ENCODE measurements around the gene ME2.

DNA sequence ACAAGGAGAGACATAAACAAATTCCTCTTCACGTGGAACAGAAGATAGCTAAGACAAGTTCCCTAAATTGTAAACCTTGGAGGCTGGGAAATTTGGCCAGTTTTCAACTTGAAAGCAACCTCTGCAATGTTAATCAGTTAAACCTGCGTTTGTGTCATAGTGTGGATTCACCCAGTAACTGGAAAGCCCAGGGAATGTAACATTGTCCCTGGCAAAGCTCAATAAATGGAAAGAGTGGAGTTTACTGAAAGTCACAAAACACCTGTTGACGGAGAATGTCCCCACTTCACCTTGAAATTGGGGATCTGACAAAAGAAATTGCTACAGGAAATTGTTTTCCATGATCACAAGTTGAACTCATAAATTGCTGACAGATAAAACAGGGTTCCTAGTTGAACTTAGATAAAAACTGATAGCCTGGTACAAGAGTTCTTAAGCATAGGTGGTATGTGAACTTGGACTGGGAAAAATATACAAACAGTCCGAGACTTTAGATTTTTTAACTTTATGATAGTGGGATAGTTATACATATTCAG is 15.0 kb upstream of the ME2 start:
- TF ChIP-seq, protein P1, sequence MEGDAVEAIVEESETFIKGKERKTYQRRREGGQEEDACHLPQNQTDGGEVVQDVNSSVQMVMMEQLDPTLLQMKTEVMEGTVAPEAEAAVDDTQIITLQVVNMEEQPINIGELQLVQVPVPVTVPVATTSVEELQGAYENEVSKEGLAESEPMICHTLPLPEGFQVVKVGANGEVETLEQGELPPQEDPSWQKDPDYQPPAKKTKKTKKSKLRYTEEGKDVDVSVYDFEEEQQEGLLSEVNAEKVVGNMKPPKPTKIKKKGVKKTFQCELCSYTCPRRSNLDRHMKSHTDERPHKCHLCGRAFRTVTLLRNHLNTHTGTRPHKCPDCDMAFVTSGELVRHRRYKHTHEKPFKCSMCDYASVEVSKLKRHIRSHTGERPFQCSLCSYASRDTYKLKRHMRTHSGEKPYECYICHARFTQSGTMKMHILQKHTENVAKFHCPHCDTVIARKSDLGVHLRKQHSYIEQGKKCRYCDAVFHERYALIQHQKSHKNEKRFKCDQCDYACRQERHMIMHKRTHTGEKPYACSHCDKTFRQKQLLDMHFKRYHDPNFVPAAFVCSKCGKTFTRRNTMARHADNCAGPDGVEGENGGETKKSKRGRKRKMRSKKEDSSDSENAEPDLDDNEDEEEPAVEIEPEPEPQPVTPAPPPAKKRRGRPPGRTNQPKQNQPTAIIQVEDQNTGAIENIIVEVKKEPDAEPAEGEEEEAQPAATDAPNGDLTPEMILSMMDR (conservative IDR thresholded peaks at IDR 0.05; ENCODE audit: low read length): no peak
- no peak for TF ChIP-seq EZH2phosphoT487 (IDR thresholded peaks at IDR 0.05; ENCODE audit: borderline replicate concordance)

All from Loucy (cell line).